HUDEP-2 (cell line): Measurements from ENCODE around the gene LENEP.

Experiments
- DNase-seq, 76 experiments: peaks; one replicate each; lab custom pipeline; 2025; ENCODE audit not compliant: unreplicated experiment in 76 of 76; lab: John Stamatoyannopoulos, UW

Gene LENEP

DNA sequence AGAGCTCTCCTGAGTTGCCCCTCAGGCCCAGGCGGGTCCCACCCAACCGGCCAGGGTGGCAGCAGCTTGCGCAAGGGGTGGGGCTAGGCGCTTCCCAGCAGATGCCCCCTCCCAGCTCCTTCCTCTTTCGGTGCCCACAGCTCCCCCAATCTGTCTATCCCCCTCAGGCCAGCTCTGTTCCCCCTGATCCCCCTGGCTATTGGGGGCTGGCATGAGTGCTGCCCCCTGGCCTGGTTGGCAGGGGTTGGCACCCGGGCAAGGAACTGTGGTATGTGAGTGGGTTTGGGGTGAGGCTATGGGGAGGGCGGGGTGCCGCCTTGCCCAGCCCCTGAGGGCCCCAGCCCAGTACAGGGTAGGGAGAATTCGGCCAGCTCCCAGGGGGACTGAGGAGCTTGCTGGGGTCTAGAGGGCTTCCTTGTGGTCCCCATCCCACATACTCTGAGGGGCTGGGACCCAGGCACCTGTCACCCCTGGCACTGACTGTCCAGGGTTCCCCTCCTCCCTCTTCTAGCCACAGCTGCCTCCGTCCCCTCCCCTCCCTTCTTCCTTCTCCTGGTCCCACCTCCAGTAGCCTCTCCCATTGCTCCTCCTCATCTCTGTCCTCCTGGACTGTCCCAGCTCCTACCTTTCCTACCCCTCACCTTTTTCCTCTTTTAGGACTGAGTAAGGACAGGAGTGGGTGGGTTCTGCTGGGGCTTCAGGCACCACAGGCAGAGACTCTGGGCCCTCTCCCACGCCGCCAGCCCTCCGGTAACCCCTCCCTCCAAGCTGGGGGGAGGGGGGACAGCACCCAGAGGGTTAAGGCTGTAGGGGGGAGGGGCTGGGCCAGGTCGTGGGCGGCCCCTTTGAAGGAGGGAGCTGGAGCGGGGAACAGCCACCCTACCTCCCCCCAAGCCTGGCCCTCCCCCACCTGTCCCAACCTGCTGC is 14.9 kb downstream of the LENEP start:
- DNase-seq, result peak in 1 of 76 experiments; percentile 10

DNA sequence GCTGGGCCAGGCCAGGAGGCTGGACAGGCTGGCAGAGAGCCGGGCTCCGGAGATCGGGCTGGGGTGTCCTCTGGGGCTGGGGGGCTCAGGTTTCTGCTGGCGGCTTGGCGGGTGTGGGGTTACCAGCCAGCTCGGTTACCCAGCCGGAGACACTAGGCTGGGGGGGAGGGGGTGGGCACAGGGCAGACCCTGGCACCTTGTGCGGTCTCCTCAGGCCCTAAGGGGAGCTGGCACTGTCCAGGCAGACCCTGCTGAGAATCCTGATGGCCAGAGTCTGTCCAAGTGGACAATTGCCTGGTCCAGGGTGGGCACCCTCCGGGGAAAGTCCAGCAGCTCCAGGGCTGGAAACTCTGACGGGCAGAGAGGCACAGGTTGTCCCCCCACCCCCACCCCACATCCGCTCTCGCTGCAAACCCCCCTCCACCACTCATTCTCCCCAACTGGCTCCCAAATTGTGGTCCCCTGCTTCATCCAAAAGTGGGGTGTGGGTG is 15.9 kb downstream of the LENEP start:
- no peak for DNase-seq

DNA sequence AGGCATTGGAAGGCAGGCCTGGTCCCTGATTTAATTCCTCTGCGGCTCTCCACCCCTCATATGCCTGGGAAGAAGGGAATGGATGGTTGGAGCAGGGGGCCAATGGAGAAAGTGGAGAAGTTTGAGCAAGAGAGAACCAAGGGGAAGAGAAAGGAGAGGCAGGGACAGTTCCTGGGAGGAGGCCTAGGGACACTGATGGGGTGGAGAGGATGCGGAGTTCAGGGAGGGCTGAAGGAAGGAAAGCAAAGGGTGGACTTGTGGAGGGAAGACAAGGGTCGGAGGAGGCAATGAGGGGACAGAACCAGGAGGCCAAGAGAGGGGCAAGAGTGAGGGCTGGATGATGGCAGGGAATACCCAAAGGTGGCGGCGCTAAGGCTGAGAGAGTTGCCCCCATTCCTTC is 16.4 kb downstream of the LENEP start:
- DNase-seq, result no peak

DNA sequence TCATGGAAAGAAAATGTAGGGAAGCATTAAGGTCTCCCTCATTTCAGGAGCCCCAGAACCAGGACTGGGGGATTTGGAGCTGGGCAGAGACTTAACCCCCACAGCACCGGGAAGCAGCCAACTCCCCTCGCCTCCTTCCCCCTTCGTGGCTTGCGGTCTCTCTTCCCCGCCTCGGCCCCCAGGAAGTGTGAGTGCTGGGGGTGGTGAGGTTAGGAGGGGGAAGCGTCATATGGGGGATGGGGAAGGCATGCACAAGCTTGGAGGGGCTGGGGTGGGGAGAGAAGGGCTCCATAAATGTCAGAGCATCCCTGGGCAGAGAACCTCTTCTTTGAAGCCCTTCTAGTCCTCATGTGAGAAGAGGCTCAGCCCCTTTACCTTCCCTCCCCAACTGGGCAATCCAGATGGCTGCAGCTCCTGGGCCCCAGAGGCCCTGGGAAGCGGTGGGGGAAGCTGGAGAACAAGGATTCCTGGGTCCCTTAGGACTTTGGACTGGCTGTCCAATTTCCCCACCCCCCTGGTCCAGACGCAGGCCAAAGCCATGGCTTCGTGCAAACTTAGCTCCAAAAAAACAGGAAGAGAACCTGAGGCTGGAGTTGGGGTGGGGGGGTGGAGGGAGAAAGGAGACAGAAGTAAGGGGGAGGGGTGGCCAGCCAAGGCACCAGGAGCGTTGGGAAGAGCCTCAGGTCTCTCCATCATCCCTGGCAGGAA is 17.0 kb downstream of the LENEP start:
- DNase-seq, result no peak

DNA sequence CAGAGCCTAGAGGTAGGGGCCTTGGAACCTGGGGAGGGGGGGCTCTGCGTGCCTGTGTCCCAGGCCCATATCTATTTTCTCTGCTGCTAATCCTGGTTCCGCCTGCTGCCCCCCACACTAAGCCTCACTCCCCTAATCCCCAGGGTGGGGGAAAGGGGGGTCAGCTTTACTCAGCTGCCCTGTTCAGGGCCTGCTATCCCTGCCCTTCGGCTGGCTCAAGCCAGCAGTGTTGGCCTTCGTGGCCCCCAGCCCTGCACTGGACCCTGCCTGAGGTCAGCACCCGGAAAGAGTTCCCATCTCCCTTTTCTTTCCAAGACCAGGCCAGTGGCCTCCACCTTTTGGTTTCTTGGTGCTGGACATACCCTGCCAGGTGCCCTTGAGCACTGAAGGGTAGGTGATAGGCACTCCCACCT is 17.6 kb downstream of the LENEP start:
- DNase-seq, result no peak

DNA sequence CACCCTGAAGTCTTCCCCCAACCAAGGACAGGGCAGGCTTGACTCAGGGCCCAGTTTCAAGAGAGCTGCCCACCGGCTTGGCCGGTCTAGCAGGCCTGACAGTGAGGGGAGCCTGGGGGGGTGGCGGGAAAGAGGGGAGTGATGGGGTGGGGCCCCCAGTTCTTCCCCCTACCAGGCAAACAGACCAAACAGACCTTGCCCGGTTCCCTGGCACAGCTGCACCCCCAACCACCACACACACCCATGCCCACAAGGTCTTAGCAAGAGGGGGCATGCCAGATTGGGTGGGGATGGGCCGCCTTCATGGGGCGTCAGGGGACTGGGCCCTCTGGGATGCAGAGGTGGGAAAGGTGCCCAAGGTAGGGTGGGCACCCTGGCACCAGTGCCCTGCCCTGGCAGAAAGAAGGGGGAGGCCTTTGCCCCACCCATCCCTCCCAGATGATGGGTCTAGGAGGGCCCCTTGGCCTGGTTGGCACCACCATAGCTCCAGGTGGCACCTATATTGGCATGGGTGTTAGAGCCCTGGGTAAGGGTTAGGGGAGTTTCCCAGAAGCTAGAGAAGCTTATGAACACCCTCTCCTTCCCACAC is 18.1 kb downstream of the LENEP start:
- DNase-seq, result no peak

DNA sequence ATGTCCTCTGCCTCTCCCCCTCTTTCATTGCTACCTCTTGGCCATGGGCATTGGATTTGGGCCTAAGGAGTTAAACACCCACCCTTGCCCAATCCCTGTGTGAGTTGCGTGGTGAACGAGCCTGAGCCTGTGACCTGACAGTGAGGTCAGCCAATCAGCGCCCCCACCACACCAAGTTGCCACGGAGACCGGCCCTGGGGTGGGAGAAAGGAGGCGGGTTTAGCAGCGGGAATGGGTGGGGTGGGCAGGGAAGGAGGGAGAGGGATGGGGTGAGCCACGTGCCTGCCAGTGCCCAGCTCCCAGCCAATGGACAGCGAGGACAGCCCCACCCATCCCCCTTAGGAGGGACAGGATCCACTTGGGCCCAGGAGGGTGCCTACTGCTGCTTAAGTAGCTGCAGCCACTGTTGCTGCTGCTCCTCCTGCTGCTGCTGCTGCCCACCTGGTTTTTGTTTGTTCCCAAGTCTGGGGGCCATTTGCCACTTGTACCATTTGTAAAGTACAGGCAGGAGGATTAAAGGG is 18.7 kb downstream of the LENEP start:
- peak in 73 of 76 experiments; percentile 54 to 97 (median 92) for DNase-seq

DNA sequence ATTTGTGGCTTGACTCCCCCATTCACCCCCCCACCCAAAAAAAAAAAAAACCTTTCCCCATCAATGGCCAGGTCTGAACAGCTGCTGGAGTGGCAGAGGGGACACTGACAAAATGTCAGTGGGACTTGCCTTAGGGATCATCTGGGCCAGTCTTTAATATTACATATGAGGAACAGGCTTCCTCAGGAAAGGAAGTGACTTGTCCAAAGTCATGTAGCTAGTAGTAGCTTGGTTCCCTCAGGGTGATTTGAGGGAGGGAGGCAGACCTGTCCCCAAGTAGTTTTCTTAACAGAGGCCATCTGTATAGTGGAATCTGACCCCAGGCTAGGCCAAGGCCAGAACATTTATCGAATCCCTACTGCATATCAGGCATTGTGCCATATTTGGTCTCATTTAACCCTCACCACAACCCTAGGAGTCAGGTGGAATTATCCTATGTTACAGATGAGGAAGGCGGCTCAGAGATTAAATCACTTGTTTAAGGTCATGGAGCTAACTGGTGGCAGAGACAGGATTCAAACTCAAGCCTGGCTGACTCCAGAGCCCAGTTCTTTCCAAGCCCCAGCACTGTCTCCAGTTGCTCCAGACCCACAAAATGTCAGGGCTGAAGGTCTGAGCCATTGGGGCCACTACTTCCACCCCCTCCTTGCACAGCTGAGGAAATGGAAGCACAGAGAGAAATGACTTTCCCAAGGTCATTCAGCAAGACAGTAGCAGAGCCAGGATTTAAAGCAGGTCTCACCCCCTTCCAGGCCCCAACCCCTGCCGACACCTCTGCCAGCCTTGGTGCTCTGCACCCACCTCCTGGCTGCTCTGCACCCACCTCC is 19.6 kb downstream of the LENEP start:
- DNase-seq, result peak in 15 of 76 experiments; percentile 3 to 45 (median 29)

DNA sequence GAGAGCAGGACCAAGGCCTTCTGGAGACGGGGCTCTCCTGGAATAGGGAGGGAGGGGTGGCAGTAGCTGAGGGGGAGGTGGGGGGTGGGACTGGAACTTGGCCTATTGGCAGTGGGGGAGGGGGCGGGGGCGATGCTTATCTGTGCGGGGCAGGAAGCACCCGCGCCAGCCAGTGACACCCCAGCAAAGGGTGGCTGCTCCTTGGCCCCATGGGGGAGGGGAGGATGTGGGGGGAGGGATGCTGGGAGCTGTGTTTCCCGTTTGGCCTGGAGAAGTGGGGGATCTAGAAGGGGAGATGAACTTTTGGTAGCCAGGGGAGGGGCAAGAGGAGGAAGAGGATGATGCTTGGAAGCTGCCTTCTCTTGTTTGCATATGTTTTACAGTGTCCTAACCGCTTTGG is 20.2 kb downstream of the LENEP start:
- peak in 53 of 76 experiments; percentile 12 to 82 (median 57) for DNase-seq

DNA sequence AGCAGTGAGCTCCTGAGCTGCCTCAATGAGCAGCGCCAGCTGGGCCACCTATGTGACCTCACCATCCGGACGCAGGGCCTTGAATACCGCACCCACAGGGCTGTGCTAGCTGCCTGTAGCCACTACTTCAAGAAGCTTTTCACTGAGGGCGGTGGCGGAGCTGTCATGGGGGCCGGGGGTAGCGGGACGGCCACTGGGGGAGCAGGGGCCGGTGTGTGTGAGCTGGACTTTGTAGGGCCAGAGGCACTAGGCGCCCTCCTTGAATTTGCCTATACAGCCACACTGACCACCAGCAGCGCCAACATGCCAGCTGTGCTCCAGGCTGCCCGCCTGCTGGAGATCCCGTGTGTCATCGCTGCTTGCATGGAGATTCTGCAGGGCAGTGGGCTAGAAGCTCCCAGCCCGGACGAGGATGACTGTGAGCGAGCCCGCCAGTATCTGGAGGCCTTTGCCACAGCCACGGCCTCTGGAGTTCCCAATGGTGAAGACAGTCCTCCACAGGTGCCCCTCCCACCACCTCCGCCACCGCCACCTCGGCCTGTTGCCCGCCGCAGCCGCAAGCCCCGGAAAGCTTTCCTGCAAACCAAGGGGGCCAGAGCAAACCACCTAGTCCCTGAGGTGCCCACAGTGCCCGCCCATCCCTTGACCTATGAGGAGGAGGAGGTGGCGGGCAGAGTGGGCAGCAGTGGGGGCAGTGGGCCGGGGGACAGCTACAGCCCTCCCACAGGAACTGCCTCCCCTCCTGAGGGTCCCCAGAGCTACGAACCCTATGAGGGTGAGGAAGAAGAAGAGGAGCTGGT is 21.5 kb downstream of the LENEP start:
- no peak for DNase-seq

DNA sequence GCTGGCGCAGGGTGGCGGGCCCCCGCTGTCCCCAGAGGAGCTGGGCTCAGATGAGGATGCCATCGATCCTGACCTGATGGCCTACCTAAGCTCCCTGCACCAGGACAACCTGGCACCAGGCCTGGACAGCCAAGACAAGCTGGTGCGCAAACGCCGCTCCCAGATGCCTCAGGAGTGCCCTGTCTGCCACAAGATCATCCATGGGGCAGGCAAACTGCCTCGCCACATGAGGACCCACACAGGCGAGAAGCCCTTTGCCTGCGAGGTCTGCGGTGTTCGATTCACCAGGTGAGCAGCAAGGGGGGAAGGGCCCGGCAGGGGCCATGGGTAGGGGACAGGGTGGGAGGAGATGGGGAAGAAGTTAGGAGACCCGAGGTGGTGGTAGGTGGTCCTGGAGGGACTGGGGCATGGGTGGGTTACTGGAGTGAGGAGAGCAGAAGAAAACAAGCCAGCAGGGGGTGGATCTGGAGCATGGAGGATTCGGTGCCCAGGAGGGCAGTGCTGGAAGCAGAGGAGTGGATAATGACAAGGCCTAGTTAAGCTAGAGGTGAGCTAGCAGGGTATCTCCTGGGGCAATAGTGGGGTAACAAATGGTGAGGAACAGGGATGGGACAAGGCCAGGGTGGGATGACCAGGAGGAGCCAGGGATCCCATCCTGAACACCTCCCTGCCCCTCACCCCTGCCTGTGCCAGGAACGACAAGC is 22.3 kb downstream of the LENEP start:
- DNase-seq, result no peak

DNA sequence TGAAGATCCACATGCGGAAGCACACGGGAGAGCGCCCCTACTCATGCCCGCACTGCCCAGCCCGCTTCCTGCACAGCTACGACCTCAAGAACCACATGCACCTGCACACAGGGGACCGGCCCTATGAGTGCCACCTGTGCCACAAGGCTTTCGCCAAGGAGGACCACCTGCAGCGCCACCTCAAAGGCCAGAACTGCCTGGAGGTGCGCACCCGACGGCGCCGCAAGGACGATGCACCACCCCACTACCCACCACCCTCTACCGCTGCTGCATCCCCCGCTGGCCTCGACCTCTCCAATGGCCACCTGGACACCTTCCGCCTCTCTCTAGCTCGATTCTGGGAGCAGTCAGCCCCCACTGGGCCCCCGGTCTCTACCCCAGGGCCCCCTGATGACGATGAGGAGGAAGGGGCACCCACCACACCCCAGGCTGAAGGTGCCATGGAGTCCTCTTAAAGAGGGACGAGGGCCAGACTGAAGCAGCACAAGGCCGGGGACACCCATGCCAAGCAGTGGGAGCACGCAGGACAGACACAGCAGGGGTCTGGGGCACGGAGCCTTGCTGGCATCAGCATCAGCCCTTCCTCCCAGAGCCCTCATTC is 22.9 kb downstream of the LENEP start:
- no peak for DNase-seq

DNA sequence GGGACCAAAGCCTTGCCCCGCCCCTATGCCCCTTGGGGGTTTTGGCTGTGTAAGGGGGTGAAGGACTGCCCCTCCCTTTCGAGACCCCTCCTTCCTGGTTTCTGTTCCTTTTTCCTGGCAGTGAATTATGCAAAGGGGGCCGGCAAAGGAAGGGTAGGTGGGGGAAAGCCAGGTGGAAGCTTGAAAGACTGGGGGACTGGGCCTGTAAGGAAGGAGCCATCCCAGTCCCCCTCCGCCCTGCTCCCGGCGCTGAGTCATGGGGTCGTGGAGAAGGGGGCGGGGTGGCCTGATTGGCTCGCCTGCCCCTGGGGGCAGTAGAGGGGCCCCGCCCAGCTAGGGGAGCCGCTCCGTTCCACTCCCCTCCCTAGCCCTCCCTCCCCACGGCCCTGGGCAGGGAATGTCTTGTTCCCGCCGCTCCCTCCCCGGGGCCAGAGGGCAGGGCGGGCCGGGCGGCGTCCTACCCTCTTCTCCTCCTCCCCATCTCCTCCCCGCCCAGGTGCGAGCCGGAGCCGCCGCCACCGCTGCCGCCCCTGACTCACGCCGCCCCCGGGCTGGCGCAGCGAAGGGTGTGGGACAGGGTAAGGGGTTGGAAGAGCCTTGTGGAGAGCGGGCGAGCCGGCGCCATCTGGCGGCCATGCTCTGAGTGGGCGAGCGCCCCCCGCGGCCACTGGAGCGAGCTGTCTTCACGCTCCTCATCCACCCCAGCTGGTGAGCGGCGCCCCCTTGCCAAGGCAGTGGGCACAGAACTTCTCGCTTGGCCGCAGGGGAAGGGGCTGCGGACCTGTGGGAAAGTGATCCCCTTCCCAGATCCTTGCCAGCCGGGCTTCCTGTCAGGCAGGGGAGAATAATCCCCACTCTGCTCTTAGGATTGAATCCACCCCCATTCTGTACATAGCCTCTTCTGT is 23.9 kb downstream of the LENEP start:
- peak in 72 of 76 experiments; percentile 42 to 93 (median 82) for DNase-seq

DNA sequence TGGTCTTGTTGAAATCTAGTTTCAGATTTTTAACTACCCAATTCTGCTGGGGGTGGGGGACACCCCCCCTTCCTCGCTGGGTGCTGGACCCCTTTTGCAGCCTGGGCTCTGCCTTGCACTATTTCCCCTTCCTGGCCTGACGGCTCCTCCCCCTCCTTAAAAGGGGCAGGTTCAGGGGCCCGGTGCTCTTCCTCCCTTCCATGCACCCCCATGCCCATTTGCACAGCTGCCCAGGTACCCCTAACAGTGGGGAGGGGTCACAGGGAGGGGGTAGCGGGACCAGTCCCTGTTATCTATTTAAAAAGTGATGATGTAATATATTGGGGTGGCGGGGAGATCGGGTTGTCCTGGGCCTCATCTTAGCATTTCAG is 24.5 kb downstream of the LENEP start:
- DNase-seq, result no peak

DNA sequence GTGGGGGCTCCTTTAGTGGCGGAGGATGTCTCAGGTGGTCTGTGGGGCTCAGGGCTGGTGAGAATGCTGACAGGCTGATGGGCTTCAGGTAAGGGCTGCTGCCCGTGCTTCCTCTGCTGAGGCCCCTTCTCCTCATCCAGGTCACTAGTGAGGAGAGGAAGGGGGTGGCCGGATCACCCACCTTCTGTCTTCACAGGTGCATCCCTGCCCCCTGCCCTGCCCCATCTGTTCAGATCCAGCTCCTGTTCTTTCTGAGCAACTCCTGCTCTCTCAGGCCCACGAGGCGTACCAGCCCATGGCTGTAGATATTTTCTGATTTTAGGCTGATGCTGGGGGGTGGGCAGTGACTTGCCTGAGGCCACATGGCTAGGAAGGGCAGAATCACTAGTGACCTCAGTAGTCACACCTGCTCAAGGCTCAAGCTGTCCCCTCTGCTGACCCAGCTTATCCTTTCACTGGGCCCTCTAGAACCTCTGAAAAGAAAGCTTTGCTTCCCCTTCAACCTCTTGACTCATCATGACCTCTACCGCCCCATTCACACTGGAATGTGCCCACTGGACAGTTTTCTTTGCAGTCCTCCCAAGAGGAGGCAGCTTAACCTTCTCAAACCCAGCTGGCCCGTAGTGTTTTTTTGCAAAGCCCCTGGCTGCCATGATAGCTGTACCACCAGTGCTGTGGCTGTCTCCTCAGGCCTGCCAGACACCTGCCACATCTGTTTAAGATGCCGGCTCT is 25.4 kb downstream of the LENEP start:
- DNase-seq, result no peak

DNA sequence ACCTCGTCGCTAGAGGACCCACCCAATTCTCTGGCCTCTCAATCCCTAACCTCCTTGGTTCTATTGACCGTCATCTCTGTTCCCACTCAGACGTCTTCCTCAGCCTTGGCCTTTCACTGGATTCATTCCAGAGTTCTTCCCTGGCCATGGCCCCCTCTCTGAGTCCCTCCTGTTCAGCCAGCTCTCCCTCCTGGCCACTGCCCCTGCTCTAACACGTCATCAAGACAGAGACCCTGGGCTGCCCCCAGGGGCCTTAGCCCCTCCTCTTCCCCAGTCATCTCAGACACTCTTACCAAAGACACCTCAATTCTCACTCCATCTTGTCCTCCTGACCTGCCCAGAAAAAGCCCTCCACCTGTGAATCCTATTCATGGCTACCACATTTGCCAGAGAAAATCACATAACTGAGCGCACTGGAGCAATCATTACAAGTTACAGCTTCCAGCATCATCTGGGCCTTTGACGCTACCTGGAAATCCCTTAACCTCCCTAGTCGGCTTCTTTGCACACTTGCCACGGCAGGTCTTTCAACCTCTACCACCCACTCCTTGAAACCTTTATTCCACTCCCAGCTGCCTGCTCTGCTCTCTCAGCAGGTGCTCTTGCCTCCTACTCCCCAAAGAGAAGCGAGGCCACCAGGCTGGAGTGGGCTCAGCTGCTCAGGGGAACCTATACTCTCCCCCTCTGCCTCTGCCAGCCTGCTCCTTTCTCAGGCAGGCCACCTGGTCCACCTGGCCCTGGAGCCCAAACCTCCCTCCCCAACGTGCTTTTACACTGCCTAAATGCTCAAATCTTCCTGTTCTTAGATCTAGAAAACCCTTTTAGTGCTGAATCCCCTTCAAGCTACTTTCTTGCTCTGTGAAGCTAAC is 26.2 kb downstream of the LENEP start:
- DNase-seq, result no peak
